ENCODE results near the gene ZNF213. TPM values are rescaled to one million over a fixed set of nuclear protein-coding genes. Genes with fewer than 3 reads are reported as not detected.

The ZNF213 gene
- total RNA-seq, 1 experiment from 2014 or later: 12.3 TPM

- intact Hi-C loops (cut with micrococcal nuclease; ENCODE audit: unreplicated experiment) (no loop called here), in situ Hi-C loops (cut with HindIII; ENCODE audit: low pct_unique_long_range_greater_than_20kb, low sequenced_read_pairs) (no loop called here)
- POLR2A ChIA-PET: no interaction called here
- BruUV-seq (replicated peaks): no TSS peak
- Histone ChIP-seq H3K4me3 (ENCODE audit: low read depth in 2 of 2, low read length in 2 of 2) (no peak overlapping the region), H3K4me1 (ENCODE audit: control insufficient read depth, insufficient read depth, low read length) (peaks cover 9% of the 10 kb centered on the region), H3K36me3 (ENCODE audit: control insufficient read depth, insufficient read depth, low read length) (0 out of 2 replicates have a peak, but pooled peaks cover 2% of the 10 kb centered on the region), H3K27me3 (ENCODE audit: control insufficient read depth, insufficient read depth, low read length) (no peaks in the 10 kb centered on the region), H3K9me3 (ENCODE audit: control insufficient read depth, insufficient read depth, low read depth, low read length) (no peaks in the 10 kb centered on the region), H3K27ac (ENCODE audit: low read length) (no peak overlapping the region)
- TF ChIP-seq POLR2AphosphoS5 (IDR thresholded peaks at IDR 0.05; ENCODE audit: low read depth, low read length) (no peak), CTCF (IDR thresholded peaks at IDR 0.05) (no peak)
- ATAC-seq (no peak), DNase-seq (ENCODE audit: low read depth, low spot score) (no peak)
- CTCF ChIA-PET: interaction anchor here (0.7 kb wide), 1 partner anchor 81 kb away, joined by 10 read pairs; no protein-coding TSS in a partner anchor
Observed at GRCh38 chr16:3101841-3102470, 32.9 kb upstream of the ZNF213 start.

- no peaks in the 10 kb centered on the region for H3K9me3 ChIP-seq (ENCODE audit: control insufficient read depth, insufficient read depth, low read depth, low read length)
- 0 out of 4 replicates have a peak, but pooled peaks of 1 of the 2 experiments have one; percentile 37 for TF ChIP-seq REST (IDR thresholded peaks at IDR 0.05; ENCODE audit: insufficient read depth in 1 of 2, low read depth in 2 of 2, low read length in 1 of 2)
- peak; percentile 87 for TF ChIP-seq POLR2AphosphoS5 (IDR thresholded peaks at IDR 0.05; ENCODE audit: low read depth, low read length)
- no peak for TF ChIP-seq TCF7L2 (IDR thresholded peaks at IDR 0.05; ENCODE audit: low read depth, low read length)
- no peak for TF ChIP-seq CTCF (IDR thresholded peaks at IDR 0.05)
- 0 out of 2 replicates have a peak, but pooled peaks have one; percentile 94 for TF ChIP-seq SIN3A (IDR thresholded peaks at IDR 0.05; ENCODE audit: borderline replicate concordance, insufficient read depth, low read depth, low read length)
- H3K4me3 ChIP-seq (ENCODE audit: low read depth in 2 of 2, low read length in 2 of 2): peak overlapping the region; percentile 60 to 76
- no peaks in the 10 kb centered on the region for H3K27me3 ChIP-seq (ENCODE audit: control insufficient read depth, insufficient read depth, low read length)
- 0 out of 2 replicates have a peak, but pooled peaks cover 2% of the 10 kb centered on the region for H3K36me3 ChIP-seq (ENCODE audit: control insufficient read depth, insufficient read depth, low read length)
- no TSS peak for BruUV-seq (replicated peaks)
- CTCF ChIA-PET: no interaction called here
- POLR2A ChIA-PET: interaction anchor here (0.5 to 0.6 kb wide), 3 partner anchors 63 to 984 kb away, joined by 5 to 11 read pairs (median 7); no protein-coding TSS in a partner anchor
- peaks cover 7% of the 10 kb centered on the region; the same call in 1 of the 2 replicates for H3K4me1 ChIP-seq (ENCODE audit: control insufficient read depth, insufficient read depth, low read length)
- in situ Hi-C loops (cut with HindIII; ENCODE audit: low pct_unique_long_range_greater_than_20kb, low sequenced_read_pairs) (no loop called here), intact Hi-C loops (cut with micrococcal nuclease; ENCODE audit: unreplicated experiment) (no loop called here)
- ATAC-seq (peak; percentile 97), DNase-seq (ENCODE audit: low read depth, low spot score) (no peak)
- peak overlapping the region; percentile 87 for H3K27ac ChIP-seq (ENCODE audit: low read length)
Observed at GRCh38 chr16:3106205-3106928, 28.5 kb upstream of the ZNF213 start.

All from Panc1 (cell line).